SIG-M5 (cell line): ENCODE results near the gene BBOX1.
"Not testable (repeated sequence)": the region's sequence is repeated elsewhere in the genome, so short reads cannot be mapped to it uniquely, and the experiment has no call there.

Experiments
- DNase-seq: peaks from one replicate; lab custom pipeline; 2025; lab: John Stamatoyannopoulos, UW

Gene BBOX1

GRCh38 chr11:27040302-27041115 lies at the start of gene BBOX1:
Gene BBOX1 (plus strand): TSS chr11:27040815. CDS start chr11:27055431, 14,616 bp downstream.
- DNase-seq: no peak

GRCh38 chr11:26992031-26992541 lies 48.5 kb upstream of the BBOX1 start:
- DNase-seq: no peak

- no peak for DNase-seq
Measured at GRCh38 chr11:26993965-26994457, 46.6 kb upstream of the BBOX1 start, which contains the start of gene FIBIN. Gene FIBIN (plus strand): TSS chr11:26994112. CDS start chr11:26994527, 415 bp downstream.

GRCh38 chr11:26994631-26995095 lies 46.0 kb upstream of the BBOX1 start:
- no peak for DNase-seq

- DNase-seq: no peak
Measured at GRCh38 chr11:26995701-26996460, 44.7 kb upstream of the BBOX1 start.

- no peak for DNase-seq
Measured at GRCh38 chr11:26997378-26997777, 43.2 kb upstream of the BBOX1 start.

GRCh38 chr11:27001136-27001730 lies 39.4 kb upstream of the BBOX1 start:
- not testable (repeated sequence) for DNase-seq

- no peak for DNase-seq
Measured at GRCh38 chr11:27002431-27002830, 38.2 kb upstream of the BBOX1 start.

GRCh38 chr11:27002838-27003237 lies 37.8 kb upstream of the BBOX1 start:
- DNase-seq: no peak

GRCh38 chr11:27004103-27004502 lies 36.5 kb upstream of the BBOX1 start:
- no peak for DNase-seq

GRCh38 chr11:27008811-27009535 lies 31.6 kb upstream of the BBOX1 start:
- DNase-seq: no peak

GRCh38 chr11:27011560-27012233 lies 28.9 kb upstream of the BBOX1 start:
- DNase-seq: no peak

- DNase-seq: no peak
Measured at GRCh38 chr11:27012234-27012921, 28.2 kb upstream of the BBOX1 start.

- DNase-seq: no peak
Measured at GRCh38 chr11:27013781-27014361, 26.7 kb upstream of the BBOX1 start.

- no peak for DNase-seq
Measured at GRCh38 chr11:27018902-27019529, 21.6 kb upstream of the BBOX1 start.

- DNase-seq: no peak
Measured at GRCh38 chr11:27020751-27021150, 19.9 kb upstream of the BBOX1 start.

- DNase-seq: no peak
Measured at GRCh38 chr11:27022659-27023251, 17.9 kb upstream of the BBOX1 start.

- DNase-seq: no peak
Measured at GRCh38 chr11:27024865-27025264, 15.8 kb upstream of the BBOX1 start.
